ENCODE data around the gene ADGRG6.

DNA sequence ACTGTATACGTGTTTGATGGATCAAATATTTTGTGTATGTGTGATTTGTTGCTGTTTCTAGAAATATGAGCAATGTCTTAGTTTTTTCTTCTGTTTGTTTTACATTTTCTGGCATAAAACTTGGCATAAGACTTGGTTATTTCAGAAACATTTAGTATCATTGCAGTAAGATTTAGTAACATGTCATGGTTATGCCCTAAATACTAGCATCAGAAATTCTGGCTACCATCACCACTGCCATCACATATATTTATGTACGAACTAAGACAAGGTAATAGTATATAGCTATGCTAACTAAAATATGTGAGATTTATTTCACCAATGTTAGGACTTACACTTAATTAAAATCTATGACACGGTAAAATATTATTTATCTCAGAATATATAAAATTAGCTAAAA, 10.3 kb upstream of the ADGRG6 start:
- TF ChIP-seq ZNF274 (IDR thresholded peaks at IDR 0.05; ENCODE audit: low read depth, low read length) (no peak), SUZ12 (IDR thresholded peaks at IDR 0.05; ENCODE audit: extremely low read depth, insufficient read depth, insufficient read length) (no peak), YY1 (IDR thresholded peaks at IDR 0.05; ENCODE audit: insufficient read depth, insufficient read length) (no peak)

Measured in NT2/D1 (cell line).